ENCODE measurements around the gene SIGLEC14. TPM values are rescaled to one million over a fixed set of nuclear protein-coding genes. Genes with fewer than 3 reads are reported as not detected.

The SIGLEC14 gene
- total RNA-seq, 2 experiments from 2014 or later = not detected

DNA sequence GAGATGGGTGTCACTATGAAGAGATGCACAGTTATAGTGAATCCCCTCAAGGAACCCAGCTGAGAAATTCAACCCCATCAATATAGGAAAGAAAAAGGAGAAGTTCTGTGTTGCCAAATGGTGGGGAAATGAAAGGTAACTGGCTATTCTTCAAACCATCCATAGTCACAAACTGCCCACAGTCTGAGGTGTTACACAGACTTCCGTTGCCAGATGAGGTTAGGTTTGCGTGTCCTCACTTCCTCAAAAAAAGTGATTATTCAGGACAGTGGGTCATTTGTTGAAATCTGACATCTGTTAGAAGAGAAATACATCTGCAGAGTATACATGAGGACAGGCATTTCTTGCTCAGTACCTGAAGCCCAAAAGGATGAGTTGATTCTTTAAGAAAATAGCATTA is 25.4 kb downstream of the SIGLEC14 start:
- intact Hi-C loops (cut with micrococcal nuclease; ENCODE audit: unreplicated experiment) = no loop called here
- no TSS peak for BruUV-seq (replicated peaks)
- Histone ChIP-seq H3K79me2 (ENCODE audit: insufficient read depth, low read depth, low read length) (no peaks in the 10 kb centered on the region), H2AFZ (ENCODE audit: low read length) (no peak overlapping the region), H3K36me3 (ENCODE audit: insufficient read depth, low read length) (no peaks in the 10 kb centered on the region), H3K4me3 (ENCODE audit: low read depth, low read length, poor library complexity, severe bottlenecking) (no peak overlapping the region), H4K20me1 (ENCODE audit: insufficient read depth, low read length) (no peaks in the 10 kb centered on the region), H3K9me2 (ENCODE audit: insufficient read depth, low read length) (no peaks in the 10 kb centered on the region), H3K27ac (ENCODE audit: low read depth, low read length, poor library complexity, severe bottlenecking) (peak overlapping the region; percentile 46), H3K4me1 (ENCODE audit: insufficient read depth, low read length, poor library complexity, severe bottlenecking) (peaks cover 19% of the 10 kb centered on the region), H3K9me3 (ENCODE audit: low read length) (no peaks in the 10 kb centered on the region), H3K4me2 (ENCODE audit: low read length) (peak overlapping the region; percentile 23)
- DNase-seq (ENCODE audit: low spot score) = peak; percentile 65
- ChIA-PET POLR2A (no interaction called here), CTCF (ENCODE audit: unreplicated experiment) (no interaction called here)
- TF ChIP-seq, protein P1, sequence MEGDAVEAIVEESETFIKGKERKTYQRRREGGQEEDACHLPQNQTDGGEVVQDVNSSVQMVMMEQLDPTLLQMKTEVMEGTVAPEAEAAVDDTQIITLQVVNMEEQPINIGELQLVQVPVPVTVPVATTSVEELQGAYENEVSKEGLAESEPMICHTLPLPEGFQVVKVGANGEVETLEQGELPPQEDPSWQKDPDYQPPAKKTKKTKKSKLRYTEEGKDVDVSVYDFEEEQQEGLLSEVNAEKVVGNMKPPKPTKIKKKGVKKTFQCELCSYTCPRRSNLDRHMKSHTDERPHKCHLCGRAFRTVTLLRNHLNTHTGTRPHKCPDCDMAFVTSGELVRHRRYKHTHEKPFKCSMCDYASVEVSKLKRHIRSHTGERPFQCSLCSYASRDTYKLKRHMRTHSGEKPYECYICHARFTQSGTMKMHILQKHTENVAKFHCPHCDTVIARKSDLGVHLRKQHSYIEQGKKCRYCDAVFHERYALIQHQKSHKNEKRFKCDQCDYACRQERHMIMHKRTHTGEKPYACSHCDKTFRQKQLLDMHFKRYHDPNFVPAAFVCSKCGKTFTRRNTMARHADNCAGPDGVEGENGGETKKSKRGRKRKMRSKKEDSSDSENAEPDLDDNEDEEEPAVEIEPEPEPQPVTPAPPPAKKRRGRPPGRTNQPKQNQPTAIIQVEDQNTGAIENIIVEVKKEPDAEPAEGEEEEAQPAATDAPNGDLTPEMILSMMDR (conservative IDR thresholded peaks at IDR 0.05; ENCODE audit: low read length) = no peak
- no peak for TF ChIP-seq EZH2phosphoT487 (IDR thresholded peaks at IDR 0.05; ENCODE audit: borderline replicate concordance, low read depth, low read length)

- H3K4me3 ChIP-seq (ENCODE audit: low read depth, low read length, poor library complexity, severe bottlenecking) = no peak overlapping the region
- H3K9me2 ChIP-seq (ENCODE audit: insufficient read depth, low read length) = no peaks in the 10 kb centered on the region
- ChIA-PET POLR2A (no interaction called here), CTCF (ENCODE audit: unreplicated experiment) (no interaction called here)
- DNase-seq (ENCODE audit: low spot score) = no peak
- no peak overlapping the region for H2AFZ ChIP-seq (ENCODE audit: low read length)
- no peaks in the 10 kb centered on the region for H3K36me3 ChIP-seq (ENCODE audit: insufficient read depth, low read length)
- no peak overlapping the region for H3K27ac ChIP-seq (ENCODE audit: low read depth, low read length, poor library complexity, severe bottlenecking)
- H3K4me2 ChIP-seq (ENCODE audit: low read length) = no peak overlapping the region
- intact Hi-C loops (cut with micrococcal nuclease; ENCODE audit: unreplicated experiment) = no loop called here
- no peaks in the 10 kb centered on the region for H3K79me2 ChIP-seq (ENCODE audit: insufficient read depth, low read depth, low read length)
- H3K4me1 ChIP-seq (ENCODE audit: insufficient read depth, low read length, poor library complexity, severe bottlenecking) = peaks cover 10% of the 10 kb centered on the region
- no peaks in the 10 kb centered on the region for H3K9me3 ChIP-seq (ENCODE audit: low read length)
- no peaks in the 10 kb centered on the region for H4K20me1 ChIP-seq (ENCODE audit: insufficient read depth, low read length)
- no TSS peak for BruUV-seq (replicated peaks)
- TF ChIP-seq, protein P1 (conservative IDR thresholded peaks at IDR 0.05; ENCODE audit: low read length) = no peak
- TF ChIP-seq EZH2phosphoT487 (IDR thresholded peaks at IDR 0.05; ENCODE audit: borderline replicate concordance, low read depth, low read length) = no peak
Measured at GRCh38 chr19:51615991-51616390, 30.6 kb downstream of the SIGLEC14 start.

DNA sequence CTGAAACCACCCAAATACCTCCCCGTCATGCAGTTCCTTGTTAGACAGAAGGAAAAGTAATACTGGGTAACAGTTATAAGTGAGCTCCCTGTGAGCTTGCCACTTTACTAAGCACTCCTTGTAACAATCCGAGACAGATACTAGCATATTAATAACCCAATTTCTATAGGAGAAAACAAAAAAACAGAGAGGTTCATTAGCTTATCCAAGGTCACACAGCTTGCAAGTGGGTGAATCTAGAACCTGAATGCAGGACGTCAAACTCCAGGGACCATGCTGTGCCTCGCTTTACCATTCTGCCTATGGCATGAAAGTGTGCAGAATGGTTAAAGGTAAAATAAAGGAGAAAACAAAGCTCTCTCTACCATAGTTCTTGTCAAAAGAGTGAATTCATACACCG is 31.8 kb downstream of the SIGLEC14 start:
- no peaks in the 10 kb centered on the region for H3K4me1 ChIP-seq (ENCODE audit: insufficient read depth, low read length, poor library complexity, severe bottlenecking)
- no peak overlapping the region for H2AFZ ChIP-seq (ENCODE audit: low read length)
- no peaks in the 10 kb centered on the region for H3K79me2 ChIP-seq (ENCODE audit: insufficient read depth, low read depth, low read length)
- no peak for DNase-seq (ENCODE audit: low spot score)
- TF ChIP-seq EZH2phosphoT487 (IDR thresholded peaks at IDR 0.05; ENCODE audit: borderline replicate concordance, low read depth, low read length) = no peak
- TF ChIP-seq, protein P1 (conservative IDR thresholded peaks at IDR 0.05; ENCODE audit: low read length) = no peak
- no peak overlapping the region for H3K27ac ChIP-seq (ENCODE audit: low read depth, low read length, poor library complexity, severe bottlenecking)
- no peaks in the 10 kb centered on the region for H4K20me1 ChIP-seq (ENCODE audit: insufficient read depth, low read length)
- no peak overlapping the region for H3K4me3 ChIP-seq (ENCODE audit: low read depth, low read length, poor library complexity, severe bottlenecking)
- no peak overlapping the region for H3K4me2 ChIP-seq (ENCODE audit: low read length)
- intact Hi-C loops (cut with micrococcal nuclease; ENCODE audit: unreplicated experiment) = no loop called here
- H3K9me3 ChIP-seq (ENCODE audit: low read length) = no peaks in the 10 kb centered on the region
- POLR2A ChIA-PET = interaction anchor here (0.7 kb wide), 1 partner anchor 212 kb away, joined by 4 read pairs; no protein-coding TSS in a partner anchor
- H3K36me3 ChIP-seq (ENCODE audit: insufficient read depth, low read length) = no peaks in the 10 kb centered on the region
- CTCF ChIA-PET (ENCODE audit: unreplicated experiment) = no interaction called here
- H3K9me2 ChIP-seq (ENCODE audit: insufficient read depth, low read length) = no peaks in the 10 kb centered on the region
- BruUV-seq (replicated peaks) = no TSS peak

Measured in OCI-LY7 (cell line).